ENCODE data around the gene ITCH.
A peak's percentile ranks its signal among the peaks of the same experiment; 100 is the strongest.
"Not testable (repeated sequence)": the region's sequence is repeated elsewhere in the genome, so short reads cannot be mapped to it uniquely, and the experiment has no call there.

The ITCH gene

GRCh38 chr20:34367155-34367554 lies 4.1 kb downstream of the ITCH start:
- peaks cover 36% of the 10 kb centered on the region for H3K4me1 ChIP-seq (ENCODE audit: insufficient read depth, low read length)
- no peak for ATAC-seq (ENCODE audit: insufficient read depth, low read depth)
- H3K9me3 ChIP-seq (ENCODE audit: insufficient read depth, low read length, severe bottlenecking): no peaks in the 10 kb centered on the region
- peak overlapping the region; percentile 21; the same call in 1 of the 2 replicates for H3K4me2 ChIP-seq (ENCODE audit: insufficient read depth, low read length)
- peaks cover 83% of the 10 kb centered on the region for H3K79me2 ChIP-seq (ENCODE audit: insufficient read depth, low read length)
- no peak overlapping the region for H3K27ac ChIP-seq (ENCODE audit: low read length)
- no peak for DNase-seq
- H3K4me3 ChIP-seq (ENCODE audit: low read depth in 1 of 2, low read length in 2 of 2): no peak overlapping the region
- peaks cover 32% of the 10 kb centered on the region for H4K20me1 ChIP-seq (ENCODE audit: insufficient read depth, low read length)
- H3K36me3 ChIP-seq (ENCODE audit: insufficient read depth, low read length): peaks cover 43% of the 10 kb centered on the region
- H3K9ac ChIP-seq (ENCODE audit: low read depth, low read length): no peak overlapping the region
- no peaks in the 10 kb centered on the region for H3K27me3 ChIP-seq (ENCODE audit: insufficient read depth, low read length, poor library complexity)
- no peak overlapping the region for H2AFZ ChIP-seq (ENCODE audit: low read depth, low read length)
- TF ChIP-seq CTCF (IDR thresholded peaks at IDR 0.05; ENCODE audit: borderline replicate concordance, extremely low read depth, low read length, poor library complexity, severe bottlenecking) (no peak), EZH2 (IDR thresholded peaks at IDR 0.05; ENCODE audit: borderline replicate concordance, low read depth, low read length, severe bottlenecking) (no peak)

- not testable (repeated sequence) for DNase-seq; H3K9ac ChIP-seq (ENCODE audit: low read depth, low read length); H3K9me3 ChIP-seq (ENCODE audit: insufficient read depth, low read length, severe bottlenecking); H3K27me3 ChIP-seq (ENCODE audit: insufficient read depth, low read length, poor library complexity); ATAC-seq (ENCODE audit: insufficient read depth, low read depth); H3K4me3 ChIP-seq (ENCODE audit: low read depth in 1 of 2, low read length in 2 of 2); H3K27ac ChIP-seq (ENCODE audit: low read length); H2AFZ ChIP-seq (ENCODE audit: low read depth, low read length)
- peaks cover 32% of the 10 kb centered on the region for H4K20me1 ChIP-seq (ENCODE audit: insufficient read depth, low read length)
- peaks cover 48% of the 10 kb centered on the region for H3K36me3 ChIP-seq (ENCODE audit: insufficient read depth, low read length)
- H3K4me1 ChIP-seq (ENCODE audit: insufficient read depth, low read length): peaks cover 29% of the 10 kb centered on the region
- H3K79me2 ChIP-seq (ENCODE audit: insufficient read depth, low read length): peaks cover 88% of the 10 kb centered on the region
- H3K4me2 ChIP-seq (ENCODE audit: insufficient read depth, low read length): 0 out of 2 replicates have a peak overlapping the region, but pooled peaks have one; percentile 21
Measured at GRCh38 chr20:34367911-34368310, 4.8 kb downstream of the ITCH start.

- DNase-seq (no peak), ATAC-seq (ENCODE audit: insufficient read depth, low read depth) (no peak)
- Histone ChIP-seq H3K9ac (ENCODE audit: low read depth, low read length) (no peak overlapping the region; the same call in 1 of the 2 replicates), H3K36me3 (ENCODE audit: insufficient read depth, low read length) (peaks cover 53% of the 10 kb centered on the region), H3K27me3 (ENCODE audit: insufficient read depth, low read length, poor library complexity) (no peaks in the 10 kb centered on the region), H3K4me3 (ENCODE audit: low read depth in 1 of 2, low read length in 2 of 2) (no peak overlapping the region), H3K79me2 (ENCODE audit: insufficient read depth, low read length) (peaks cover 90% of the 10 kb centered on the region), H4K20me1 (ENCODE audit: insufficient read depth, low read length) (peaks cover 32% of the 10 kb centered on the region), H3K9me3 (ENCODE audit: insufficient read depth, low read length, severe bottlenecking) (no peaks in the 10 kb centered on the region), H3K4me1 (ENCODE audit: insufficient read depth, low read length) (peaks cover 28% of the 10 kb centered on the region), H2AFZ (ENCODE audit: low read depth, low read length) (no peak overlapping the region), H3K4me2 (ENCODE audit: insufficient read depth, low read length) (no peak overlapping the region), H3K27ac (ENCODE audit: low read length) (no peak overlapping the region)
- no peak for TF ChIP-seq EZH2 (IDR thresholded peaks at IDR 0.05; ENCODE audit: borderline replicate concordance, low read depth, low read length, severe bottlenecking)
- TF ChIP-seq CTCF (IDR thresholded peaks at IDR 0.05; ENCODE audit: borderline replicate concordance, extremely low read depth, low read length, poor library complexity, severe bottlenecking): no peak
Measured at GRCh38 chr20:34368547-34368946, 5.5 kb downstream of the ITCH start.

GRCh38 chr20:34369265-34369664 lies 6.2 kb downstream of the ITCH start:
- ATAC-seq (ENCODE audit: insufficient read depth, low read depth): no peak
- Histone ChIP-seq H3K79me2 (ENCODE audit: insufficient read depth, low read length) (peaks cover 90% of the 10 kb centered on the region), H3K9ac (ENCODE audit: low read depth, low read length) (no peak overlapping the region), H3K4me2 (ENCODE audit: insufficient read depth, low read length) (no peak overlapping the region), H3K27ac (ENCODE audit: low read length) (no peak overlapping the region), H4K20me1 (ENCODE audit: insufficient read depth, low read length) (peaks cover 32% of the 10 kb centered on the region), H3K9me3 (ENCODE audit: insufficient read depth, low read length, severe bottlenecking) (no peaks in the 10 kb centered on the region), H3K36me3 (ENCODE audit: insufficient read depth, low read length) (peaks cover 60% of the 10 kb centered on the region), H3K4me3 (ENCODE audit: low read depth in 1 of 2, low read length in 2 of 2) (no peak overlapping the region), H3K27me3 (ENCODE audit: insufficient read depth, low read length, poor library complexity) (no peaks in the 10 kb centered on the region), H2AFZ (ENCODE audit: low read depth, low read length) (no peak overlapping the region), H3K4me1 (ENCODE audit: insufficient read depth, low read length) (peaks cover 24% of the 10 kb centered on the region)
- TF ChIP-seq CTCF (IDR thresholded peaks at IDR 0.05; ENCODE audit: borderline replicate concordance, extremely low read depth, low read length, poor library complexity, severe bottlenecking) (no peak), EZH2 (IDR thresholded peaks at IDR 0.05; ENCODE audit: borderline replicate concordance, low read depth, low read length, severe bottlenecking) (no peak)
- no peak for DNase-seq
